ENCODE measurements around the gene CFAP46. TPM values are rescaled to one million over a fixed set of nuclear protein-coding genes. Genes with fewer than 3 reads are reported as not detected.

CFAP46 gene
- total and polyA plus RNA-seq, 9 of the 15 experiments (the other 6 are each of a cell fraction or from before 2014, with no cell fraction given): not detected

DNA sequence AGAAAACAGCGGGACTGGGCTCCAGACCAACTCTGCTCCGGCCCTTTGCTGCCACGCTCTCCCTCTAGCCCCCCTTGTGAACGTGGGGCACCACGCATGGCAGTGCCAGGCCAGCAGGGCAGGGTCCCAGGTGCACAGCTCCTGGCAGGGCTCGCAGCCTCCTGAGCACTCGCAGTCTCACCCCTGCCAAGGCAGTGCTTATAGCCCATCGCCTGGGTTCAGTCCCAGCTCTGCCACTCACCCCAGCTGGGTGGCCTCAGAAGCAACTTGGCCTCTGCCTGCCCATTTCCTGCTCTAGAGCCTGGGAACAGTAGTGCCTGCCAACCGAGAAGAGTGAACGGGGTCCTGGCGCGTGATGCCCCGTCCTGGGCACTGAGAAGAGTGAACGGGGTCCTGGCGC lies 36.3 kb downstream of the CFAP46 start:
- Histone ChIP-seq H3K27me3 (ENCODE audit: control insufficient read depth in 2 of 2, insufficient read depth in 2 of 2, low read length in 2 of 2) (peaks cover 0 to 25% of the 10 kb centered on the region in 2 experiments; a peak in 2 of 5 replicates), H3K27ac (ENCODE audit: extremely low read depth, low read depth, low read length) (no peak overlapping the region), H3K9me1 (ENCODE audit: control insufficient read depth, insufficient read depth, low read length) (no peaks in the 10 kb centered on the region), H3K4me1 (replicated peaks in 1 of 2; ENCODE audit: control insufficient read depth in 2 of 2, insufficient read depth in 2 of 2, low read length in 2 of 2) (no peaks in the 10 kb centered on the region; a peak in 1 of 5 replicates), H2AFZ (ENCODE audit: low read depth, low read length) (no peak overlapping the region), H4K20me1 (replicated peaks; ENCODE audit: control insufficient read depth, insufficient read depth, low read length) (no peaks in the 10 kb centered on the region), H3K36me3 (ENCODE audit: control insufficient read depth, insufficient read depth, low read length) (no peaks in the 10 kb centered on the region), H3K9ac (ENCODE audit: insufficient read depth in 1 of 2, low read depth in 2 of 2, low read length in 2 of 2) (no peak overlapping the region), H3K9me3 (replicated peaks; ENCODE audit: control insufficient read depth, insufficient read depth, low read depth, low read length) (no peaks in the 10 kb centered on the region), H3K4me2 (ENCODE audit: insufficient read depth, low read length) (no peak overlapping the region), H3K4me3 (no peak overlapping the region), H3K79me2 (ENCODE audit: control insufficient read depth, insufficient read depth, low read length) (no peaks in the 10 kb centered on the region)
- WGBS (ENCODE audit: insufficient coverage, low coverage, missing lambda C conversion rate): 15% methylated on average over 15 of the region's 15 CpGs
- DNase-seq (ENCODE audit: extremely low read depth in 1 of 4, low spot score in 3 of 4) (no peak), FAIRE-seq (no peak), ATAC-seq (no peak)
- no TSS peak for BruUV-seq (replicated peaks)
- ChIA-PET POLR2A (no interaction called here), CTCF (ENCODE audit: low intra/inter-chr PET ratio) (no interaction called here)
- in situ Hi-C loops (cut with MboI): no loop called here
- TF ChIP-seq MIER1 (IDR thresholded peaks at IDR 0.05; ENCODE audit: low read depth) (no peak), MXI1 (IDR thresholded peaks at IDR 0.05; ENCODE audit: low read depth, low read length) (no peak), RB1 (IDR thresholded peaks at IDR 0.05; ENCODE audit: low read depth) (no peak), BRD4 (IDR thresholded peaks at IDR 0.05) (no peak), ATF7 (IDR thresholded peaks at IDR 0.05) (no peak), SMARCA4 (IDR thresholded peaks at IDR 0.05) (no peak), NCOA2 (IDR thresholded peaks at IDR 0.05; ENCODE audit: partially characterized antibody in 2 of 2) (no peak), FUS (optimal IDR thresholded peaks at IDR 0.05; ENCODE audit: low read depth, low read length) (no peak), SNRNP70 (optimal IDR thresholded peaks at IDR 0.05; ENCODE audit: low read depth, low read length) (no peak), EWSR1 (IDR thresholded peaks at IDR 0.05; ENCODE audit: borderline replicate concordance, low read depth, partially characterized antibody) (no peak)
- TF ChIP-seq, protein P1, sequence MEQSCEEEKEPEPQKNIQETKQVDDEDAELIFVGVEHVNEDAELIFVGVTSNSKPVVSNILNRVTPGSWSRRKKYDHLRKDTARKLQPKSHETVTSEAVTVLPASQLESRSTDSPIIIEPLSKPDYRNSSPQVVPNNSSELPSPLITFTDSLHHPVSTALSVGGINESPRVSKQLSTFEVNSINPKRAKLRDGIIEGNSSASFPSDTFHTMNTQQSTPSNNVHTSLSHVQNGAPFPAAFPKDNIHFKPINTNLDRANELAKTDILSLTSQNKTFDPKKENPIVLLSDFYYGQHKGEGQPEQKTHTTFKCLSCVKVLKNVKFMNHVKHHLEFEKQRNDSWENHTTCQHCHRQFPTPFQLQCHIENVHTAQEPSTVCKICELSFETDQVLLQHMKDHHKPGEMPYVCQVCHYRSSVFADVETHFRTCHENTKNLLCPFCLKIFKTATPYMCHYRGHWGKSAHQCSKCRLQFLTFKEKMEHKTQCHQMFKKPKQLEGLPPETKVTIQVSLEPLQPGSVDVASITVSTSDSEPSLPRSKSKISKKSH (CRISPR knock-in tag; IDR thresholded peaks at IDR 0.05): no peak
- intact Hi-C loops (cut with micrococcal nuclease): no loop called here
